Aorta (tissue), 5 donors: ENCODE results near the gene SPOP. TPM values are rescaled to one million over a fixed set of nuclear protein-coding genes. Genes with fewer than 3 reads are reported as not detected.

ENCODE experiments used
- ATAC-seq: fragments of 200-7000 bp; cut with Tn5 transposase; one replicate; pipeline ENCODE4 v1.9.1; 2022; ENCODE audit warnings: moderate library complexity; ENCODE audit not compliant: low FRiP score
- DNase-seq, 2 donors: peaks; one replicate each; pipeline ENCODE4 v3.0.0-alpha.2; 2020
- H3K27ac ChIP-seq, 2 donors: one replicate each; pipeline ENCODE4 v1.5.1; 2013; ENCODE audit warnings: low read length in 2 of 2, mild to moderate bottlenecking in 2 of 2, moderate library complexity in 2 of 2, control low read depth in 1 of 2, inconsistent platforms in 1 of 2, low read depth in 1 of 2
- H3K27me3 ChIP-seq, 2 donors: one replicate each; pipeline ENCODE4 v1.6.1; 2013; ENCODE audit warnings: control low read depth in 1 of 2, low read length in 1 of 2, mild to moderate bottlenecking in 1 of 2, moderate library complexity in 1 of 2; ENCODE audit not compliant: insufficient read depth in 2 of 2, control insufficient read depth in 1 of 2
- H3K36me3 ChIP-seq, 2 donors: one replicate each; pipeline ENCODE4 v1.6.1; 2013; ENCODE audit warnings: control low read depth in 1 of 2, low read length in 1 of 2, mild to moderate bottlenecking in 1 of 2; ENCODE audit not compliant: insufficient read depth in 2 of 2, control insufficient read depth in 1 of 2
- H3K4me1 ChIP-seq, 2 donors: one replicate each; pipeline ENCODE4 v1.6.1; 2013; ENCODE audit warnings: low read length in 2 of 2, control low read depth in 1 of 2, mild to moderate bottlenecking in 1 of 2, moderate library complexity in 1 of 2; ENCODE audit not compliant: insufficient read depth in 2 of 2, control insufficient read depth in 1 of 2
- H3K4me3 ChIP-seq, 2 donors: one replicate each; pipeline ENCODE4 v1.5.1; 2013; ENCODE audit warnings: low read length in 2 of 2, control low read depth in 1 of 2, mild to moderate bottlenecking in 1 of 2
- H3K9me3 ChIP-seq: one replicate; pipeline ENCODE4 v1.6.1; 2013; ENCODE audit warnings: mild to moderate bottlenecking, low read length; ENCODE audit not compliant: control insufficient read depth
- WGBS, 2 donors: extraction: QIAGEN DNeasy Blood & Tissue Kit; methylation state at CpG; one replicate each; pipeline ENCODE4 v1.1.7; 2013; 5-methylcytosine and 5-hydroxymethylcytosine counted together
- intact Hi-C, 2 donors: fragments of 100-400 bp; cut with DNase I; formaldehyde crosslinking; loops; one replicate each; pipeline versions ENCODE4 v1.14.2 to v1.15.0; 2022
- polyA plus RNA-seq, 2 donors: library from polyadenylated mRNA; stranded (reverse); fragments of 200-250 nt; gene quantifications; one replicate each; pipeline ENCODE4 v1.2.3, GENCODE V29; 2013
- total RNA-seq, 2 donors: library from RNA; stranded (reverse); fragmentation: NEBNext Ultra II Directional; extraction: Animal tissue kit (Norgen Biotek cat#: 25700); gene quantifications; one replicate each; pipeline ENCODE4 v1.2.1, GENCODE V29; 2021
- donor health status: healthy with polysubstance abuse.
- donor health status: Bipolar disorder and iron deficiency.
- donor health status: DM: no; HTN: no; CAD: no.
- donor health status: DM: no; HTN: no; CAD: no.
- donor health status: DM: yes; HTN: yes; CAD: no.

SPOP gene
- total and polyA plus RNA-seq, 4 donors = 54.5 to 289 (median 86.8) TPM

DNA sequence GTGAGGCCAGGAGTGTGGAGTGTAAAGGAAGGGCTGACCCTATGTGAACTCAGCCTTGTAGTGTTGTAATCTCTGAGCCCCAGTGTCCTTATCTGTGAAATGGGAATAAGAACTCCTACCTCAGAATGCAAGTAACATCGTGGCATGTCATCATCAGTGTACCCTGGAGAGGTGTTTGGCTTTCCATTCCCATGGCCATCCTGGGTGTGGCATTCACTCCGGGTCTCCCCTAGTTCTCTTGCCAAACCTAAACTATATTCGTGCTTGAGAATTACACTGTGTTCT is 100.3 kb downstream of the SPOP start:
- Histone ChIP-seq H3K27ac (peak overlapping the region in 1 of 2 donors; percentile 82), H3K4me1 (no peaks in the 10 kb centered on the region), H3K4me3 (peak overlapping the region; percentile 76 to 92), H3K9me3 (no peaks in the 10 kb centered on the region), H3K27me3 (no peaks in the 10 kb centered on the region), H3K36me3 (peaks cover 0 to 3% of the 10 kb centered on the region in 2 donors)
- WGBS, 2 donors = 2 to 9% methylated on average over 3 of the region's 3 CpGs
- intact Hi-C loops = loop anchor here (5.0 kb wide), 3 partner anchors 40 to 100 kb away; partner anchors contain the start of gene SPOP (in 1 of the 2)
- ATAC-seq (no peak), DNase-seq (no peak)

DNA sequence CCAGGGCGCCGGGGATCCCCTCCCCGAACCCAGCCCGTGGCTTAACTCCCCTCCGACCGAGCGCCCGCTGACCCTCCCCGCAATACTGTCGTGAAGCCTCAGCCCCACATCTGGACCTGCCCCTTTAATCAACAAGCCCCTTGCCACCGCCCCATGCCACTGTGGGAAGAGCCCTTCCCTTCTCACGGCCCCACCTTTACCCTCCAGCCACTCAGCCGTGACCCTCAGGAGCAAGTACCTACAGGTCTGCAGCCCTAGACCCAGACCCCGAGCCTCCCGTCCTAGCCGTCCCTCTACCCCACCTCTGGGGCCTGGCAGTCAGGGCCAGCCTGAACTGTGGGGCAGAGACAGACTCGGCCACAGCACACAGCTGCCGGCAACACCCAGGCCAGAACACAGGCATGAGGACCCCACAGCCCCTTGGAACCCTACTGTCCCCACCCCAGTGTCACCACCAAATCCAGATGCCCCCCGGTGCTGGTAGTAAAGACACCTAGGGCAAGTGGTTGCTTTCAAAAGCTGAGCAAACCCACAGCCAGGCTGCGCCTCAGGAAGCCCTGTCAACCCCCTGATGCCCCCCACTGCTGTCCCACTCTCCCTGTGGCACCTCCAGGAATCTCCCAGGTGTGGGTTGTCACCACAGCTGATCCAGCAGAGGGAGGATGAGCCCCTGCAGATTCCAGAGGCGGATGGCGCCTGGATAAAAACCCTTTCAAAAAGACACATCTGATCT is 100.8 kb downstream of the SPOP start:
- 5 to 6% methylated on average over 21 to 22 of the region's 22 CpGs for WGBS, 2 donors
- intact Hi-C loops = loop anchor here (5.0 kb wide), 3 partner anchors 40 to 100 kb away; partner anchors contain the start of gene SPOP (in 1 of the 2)
- ATAC-seq (peak; percentile 10), DNase-seq (peak in 1 of 2 donors; percentile 73)
- Histone ChIP-seq H3K9me3 (no peaks in the 10 kb centered on the region), H3K36me3 (peaks cover 0 to 3% of the 10 kb centered on the region in 2 donors), H3K27ac (peak overlapping the region; percentile 33 to 82), H3K4me1 (no peaks in the 10 kb centered on the region), H3K27me3 (no peaks in the 10 kb centered on the region), H3K4me3 (peak overlapping the region; percentile 76 to 92)

DNA sequence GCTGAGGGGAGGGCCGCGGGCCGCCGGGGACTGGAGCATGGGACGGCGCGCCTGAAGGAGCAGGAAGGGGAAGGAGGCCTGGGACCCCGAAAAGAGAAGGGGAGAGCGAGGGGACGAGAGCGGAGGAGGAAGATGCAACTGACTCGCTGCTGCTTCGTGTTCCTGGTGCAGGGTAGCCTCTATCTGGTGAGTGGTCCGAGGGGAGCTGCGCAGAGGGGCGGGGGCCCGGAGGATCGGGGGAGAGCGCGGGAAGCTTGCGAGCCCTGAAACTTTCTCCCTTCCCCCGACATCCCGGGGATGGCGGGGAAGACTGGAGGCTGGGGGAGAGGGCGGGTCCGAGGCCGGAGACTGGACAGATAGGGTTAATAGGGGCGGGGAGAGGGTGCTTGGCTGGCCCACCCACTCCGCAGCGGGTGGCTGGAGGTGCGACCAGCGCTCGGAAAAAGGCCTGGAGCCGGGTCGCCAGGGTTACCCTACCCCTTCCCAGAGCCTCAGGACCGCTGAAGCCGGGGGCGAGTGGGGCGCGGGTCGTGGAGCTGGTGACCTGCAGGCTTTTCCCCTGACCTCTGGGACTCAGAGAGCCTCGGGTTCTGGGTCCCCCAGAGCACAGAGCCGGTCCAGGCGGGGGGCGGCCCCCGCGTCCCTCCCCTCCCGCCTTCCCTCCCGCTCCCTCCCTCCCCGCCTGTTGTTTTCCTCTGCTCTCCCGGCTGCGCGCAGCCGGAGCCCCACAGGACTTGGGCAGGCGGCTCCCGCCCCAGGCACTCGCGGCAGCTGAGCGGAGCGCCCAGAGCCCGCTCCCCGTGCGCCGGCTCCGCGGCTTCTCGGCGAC is 101.6 kb downstream of the SPOP start:
- DNase-seq (peak; percentile 80 to 86), ATAC-seq (peak; percentile 73)
- intact Hi-C loops = loop anchor here (5.0 kb wide), 3 partner anchors 41 to 101 kb away; partner anchors contain the start of gene SPOP (in 1 of the 2)
- Histone ChIP-seq H3K36me3 (peaks cover 0 to 3% of the 10 kb centered on the region in 2 donors), H3K9me3 (no peaks in the 10 kb centered on the region), H3K4me1 (no peaks in the 10 kb centered on the region), H3K4me3 (peak overlapping the region; percentile 76 to 92), H3K27me3 (no peaks in the 10 kb centered on the region), H3K27ac (peak overlapping the region; percentile 33 to 83)
- 0% methylated on average over 49 to 68 of the region's 68 CpGs for WGBS, 2 donors

DNA sequence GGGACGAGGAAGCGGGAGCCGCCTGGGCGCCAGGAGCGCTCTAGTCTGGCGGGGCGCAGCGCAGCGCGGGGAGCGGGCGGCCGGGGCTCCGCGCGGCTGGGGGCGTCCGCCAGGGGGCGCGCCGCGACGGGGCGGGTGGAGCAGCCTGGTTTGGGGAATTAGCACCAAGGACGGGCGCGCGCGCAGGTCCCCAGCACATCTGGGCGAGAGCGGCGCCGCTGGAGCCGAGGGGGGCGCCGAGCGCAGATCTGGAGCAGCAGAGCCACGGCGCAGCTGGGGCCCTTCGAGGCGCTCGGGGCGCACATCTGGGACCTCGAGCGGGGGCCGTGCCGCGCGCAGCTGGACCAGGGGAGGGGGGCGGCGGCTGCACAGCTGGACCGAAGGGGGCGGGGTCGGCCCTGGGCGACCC is 102.2 kb downstream of the SPOP start, which contains the start of gene NXPH3:
Gene NXPH3, plus strand, starts transcription at position 193 of the 409 bp plus-strand sequence. CDS start 349 bp downstream, outside the sequence.
- ATAC-seq = peak; percentile 72
- no peaks in the 10 kb centered on the region for H3K27me3 ChIP-seq
- H3K27ac ChIP-seq = peak within 1 kb of the TSS; percentile 62 to 92
- peaks cover 0 to 3% of the 10 kb centered on the region in 2 donors for H3K36me3 ChIP-seq
- intact Hi-C loops = loop anchor here (5.0 kb wide), 3 partner anchors 42 to 102 kb away; partner anchors contain the start of gene SPOP (in 1 of the 2)
- DNase-seq = peak; percentile 85 to 93
- H3K4me3 ChIP-seq = peak within 1 kb of the TSS; percentile 76 to 92
- no peaks in the 10 kb centered on the region for H3K4me1 ChIP-seq
- 0 to 1% methylated on average over 54 to 55 of the region's 55 CpGs for WGBS, 2 donors
- H3K9me3 ChIP-seq = no peaks in the 10 kb centered on the region

DNA sequence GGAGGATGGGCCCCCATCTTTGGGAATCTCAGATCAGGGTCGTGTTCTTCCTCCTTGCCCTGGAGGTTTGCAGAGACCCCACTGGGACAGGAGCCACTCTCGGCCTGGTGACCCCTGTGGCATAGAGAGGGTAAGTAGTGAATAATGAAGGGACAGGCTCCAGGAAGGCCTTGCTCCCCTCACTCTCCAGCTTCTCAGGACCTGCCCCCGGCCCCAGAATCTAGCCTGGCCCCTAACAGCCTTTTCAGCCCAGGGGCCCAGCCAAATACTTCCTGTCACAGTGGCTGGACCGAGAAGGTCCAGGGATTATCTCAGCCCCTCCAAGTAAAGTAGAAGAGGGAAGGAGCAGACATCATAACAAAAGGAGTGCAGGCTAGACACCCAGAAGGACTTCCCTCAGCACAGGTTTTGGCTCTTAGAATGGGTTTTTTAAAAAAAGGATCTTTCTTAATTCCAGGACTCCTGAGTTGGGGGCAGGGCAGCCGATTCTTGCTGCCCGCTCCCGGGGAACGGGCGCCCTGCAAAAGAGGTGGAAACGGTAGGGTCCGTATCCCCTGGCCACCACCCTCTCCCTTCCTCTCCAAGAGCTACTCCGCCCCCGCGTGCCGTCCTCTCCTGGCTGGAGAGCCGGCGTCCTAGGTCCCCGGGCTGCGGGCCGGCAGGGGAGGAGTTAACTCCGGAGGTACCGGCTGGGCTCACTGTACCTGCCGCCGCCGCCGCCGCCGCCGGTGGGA is 102.8 kb downstream of the SPOP start:
- peak overlapping the region; percentile 76 to 92 for H3K4me3 ChIP-seq
- peaks cover 0 to 3% of the 10 kb centered on the region in 2 donors for H3K36me3 ChIP-seq
- H3K27ac ChIP-seq = peak overlapping the region; percentile 62 to 92
- WGBS, 2 donors = 1 to 4% methylated on average over 28 to 29 of the region's 29 CpGs
- H3K4me1 ChIP-seq = no peaks in the 10 kb centered on the region
- ATAC-seq (no peak), DNase-seq (peak in 1 of 2 donors; percentile 67)
- intact Hi-C loops = loop anchor here (5.0 kb wide), 3 partner anchors 42 to 102 kb away; partner anchors contain the start of gene SPOP (in 1 of the 2)
- H3K27me3 ChIP-seq = no peaks in the 10 kb centered on the region
- H3K9me3 ChIP-seq = no peaks in the 10 kb centered on the region

DNA sequence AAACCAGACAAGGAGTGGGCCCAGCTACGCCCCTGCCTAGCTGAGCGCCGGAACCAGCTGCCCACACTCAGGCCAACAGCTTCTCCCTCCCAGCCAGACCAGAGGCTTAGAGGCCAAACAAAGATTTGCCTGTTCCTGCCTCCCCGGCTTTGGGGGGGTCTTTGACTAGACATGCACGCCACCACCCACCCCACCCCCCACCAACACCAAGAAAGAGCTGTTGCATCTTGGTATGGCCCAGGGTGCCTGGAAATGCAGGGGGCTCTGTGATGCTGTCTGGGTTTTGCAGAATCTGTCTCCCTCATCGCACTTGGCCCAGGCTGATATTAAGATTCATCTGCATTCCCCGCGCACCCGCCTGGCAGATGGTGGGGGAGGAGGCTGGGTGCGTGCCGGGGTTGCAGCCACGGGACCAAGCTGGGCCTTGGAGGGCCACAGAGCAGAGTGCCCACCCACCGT is 103.5 kb downstream of the SPOP start:
- Histone ChIP-seq H3K36me3 (peaks cover 0 to under 1% of the 10 kb centered on the region in 2 donors), H3K4me3 (no peak overlapping the region), H3K27me3 (no peaks in the 10 kb centered on the region), H3K9me3 (no peaks in the 10 kb centered on the region), H3K27ac (peak overlapping the region; percentile 62 to 92), H3K4me1 (no peaks in the 10 kb centered on the region)
- intact Hi-C loops = loop anchor here in 1 of 2 donors (5.0 kb wide), 1 partner anchor 58 kb away; no protein-coding TSS in a partner anchor
- 6 to 7% methylated on average over 13 of the region's 13 CpGs for WGBS, 2 donors
- ATAC-seq = no peak
- DNase-seq = peak in 1 of 2 donors; percentile 80

DNA sequence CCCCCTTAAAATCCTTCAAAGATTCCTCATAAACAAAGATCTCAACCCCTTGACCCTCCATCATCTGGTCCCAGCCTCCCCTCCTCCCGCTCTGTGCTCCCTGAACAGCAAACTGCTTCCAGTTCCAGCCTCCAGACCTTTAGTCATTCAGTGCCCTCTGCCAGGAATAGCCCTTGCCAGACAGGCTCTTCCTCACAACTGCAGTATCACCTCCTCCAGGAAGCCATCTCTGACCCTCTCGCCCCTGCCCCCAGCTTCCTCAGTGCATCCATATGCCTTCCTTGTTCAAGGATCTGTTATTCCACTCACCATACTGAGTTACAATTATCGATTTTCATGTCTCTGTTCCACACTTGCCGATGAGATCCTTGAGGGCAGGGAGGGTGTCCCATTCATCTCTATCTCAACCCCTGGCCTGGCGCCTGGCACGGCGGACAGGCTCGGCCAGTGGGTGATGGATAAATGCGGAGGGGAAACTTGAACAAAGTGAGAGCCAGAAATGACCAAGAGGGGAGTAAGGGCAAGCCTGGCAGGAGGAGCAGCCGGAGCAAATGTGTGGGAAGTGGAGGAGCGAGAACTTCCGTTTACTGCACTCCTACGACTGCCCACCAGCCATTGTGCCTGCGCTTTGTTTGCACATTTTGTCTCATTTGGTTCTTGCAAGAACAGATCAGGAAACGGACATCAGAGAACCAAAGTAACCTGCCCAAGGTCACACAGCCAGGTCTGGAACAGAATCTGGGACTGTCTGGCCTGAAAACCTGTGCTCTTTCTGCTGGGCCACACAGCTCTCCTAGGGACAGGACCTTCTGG is 104.2 kb downstream of the SPOP start:
- Histone ChIP-seq H3K4me1 (no peaks in the 10 kb centered on the region), H3K4me3 (no peak overlapping the region), H3K36me3 (no peaks in the 10 kb centered on the region), H3K27ac (peak overlapping the region; percentile 38 to 92), H3K9me3 (no peaks in the 10 kb centered on the region), H3K27me3 (no peaks in the 10 kb centered on the region)
- intact Hi-C loops = loop anchor here in 1 of 2 donors (5.0 kb wide), 1 partner anchor 59 kb away; no protein-coding TSS in a partner anchor
- 31 to 32% methylated on average over 15 of the region's 15 CpGs for WGBS, 2 donors
- peak in 1 of 2 donors; percentile 75 for DNase-seq
- no peak for ATAC-seq
